Measurements from ENCODE around the gene SLC12A4. TPM values are rescaled to one million over a fixed set of nuclear protein-coding genes. Genes with fewer than 3 reads are reported as not detected.
"Not testable (repeated sequence)": the region's sequence is repeated elsewhere in the genome, so short reads cannot be mapped to it uniquely, and the experiment has no call there.

The SLC12A4 gene
- total RNA-seq, 2 experiments from 2014 or later = 27.4 to 29.5 TPM

DNA sequence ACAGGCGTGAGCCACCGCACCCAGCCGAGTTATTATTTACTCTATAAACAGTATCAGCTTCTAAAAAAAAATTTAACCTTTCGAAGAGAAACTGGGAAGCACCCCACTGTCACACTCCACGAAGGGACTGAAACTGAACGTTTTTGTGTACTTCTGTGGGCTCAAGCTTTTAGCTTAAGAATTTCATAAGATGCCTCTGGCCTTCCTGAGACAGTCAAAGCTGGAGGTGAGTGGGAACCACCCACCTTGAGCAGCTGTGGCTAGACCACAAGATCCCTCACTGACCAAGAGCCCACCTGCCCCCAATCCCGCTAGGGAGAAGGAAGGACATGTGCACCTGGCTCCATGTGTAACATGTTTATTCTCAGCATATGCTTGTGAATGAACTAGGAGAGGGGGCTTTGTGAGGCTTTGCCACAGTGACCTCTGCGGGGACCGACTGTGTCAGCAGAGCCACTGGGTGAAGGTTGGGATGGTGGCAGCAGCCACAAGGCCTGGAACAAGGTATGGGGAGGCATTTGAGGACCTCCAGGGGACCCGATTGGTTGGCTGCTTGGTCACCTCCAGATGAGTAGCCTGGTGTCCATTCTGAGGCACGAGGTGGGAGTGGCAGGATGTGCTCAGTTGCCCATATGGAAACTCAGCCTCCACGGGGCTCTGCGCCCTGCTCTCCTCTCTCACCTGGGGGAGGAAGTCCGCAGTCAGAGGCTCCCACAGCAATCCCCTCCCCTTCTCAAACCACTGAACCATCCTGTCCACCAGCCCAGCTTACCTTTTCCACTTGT is 7.1 kb upstream of the SLC12A4 start:
- Mint-ChIP-seq H3K36me3 (no peaks in the 10 kb centered on the region), H3K27me3 (peaks cover 1% of the 10 kb centered on the region), H3K9me3 (no peaks in the 10 kb centered on the region), H3K4me1 (peaks cover 5% of the 10 kb centered on the region), H3K27ac (no peak overlapping the region), H3K4me3 (no peak overlapping the region)
- no peak for DNase-seq

- DNase-seq, H3K27me3 Mint-ChIP-seq, H3K4me3 Mint-ChIP-seq, H3K9me3 Mint-ChIP-seq, H3K27ac Mint-ChIP-seq, H3K36me3 Mint-ChIP-seq: not testable (repeated sequence)
- H3K4me1 Mint-ChIP-seq = peaks cover 11% of the 10 kb centered on the region
Measured at GRCh38 chr16:67972285-67972684, 3.8 kb upstream of the SLC12A4 start.

- H3K27me3 Mint-ChIP-seq = no peaks in the 10 kb centered on the region
- no peaks in the 10 kb centered on the region for H3K9me3 Mint-ChIP-seq
- DNase-seq = no peak
- no peak overlapping the region for H3K4me3 Mint-ChIP-seq
- H3K4me1 Mint-ChIP-seq = peaks cover 17% of the 10 kb centered on the region
- no peak overlapping the region for H3K27ac Mint-ChIP-seq
- no peaks in the 10 kb centered on the region for H3K36me3 Mint-ChIP-seq
Measured at GRCh38 chr16:67971111-67971510, 2.7 kb upstream of the SLC12A4 start.

GRCh38 chr16:67969254-67970039 is 1.0 kb upstream of the SLC12A4 start:
- DNase-seq = no peak
- H3K36me3 Mint-ChIP-seq = no peaks in the 10 kb centered on the region
- peak overlapping the region; percentile 87 for H3K27ac Mint-ChIP-seq
- peaks cover 16% of the 10 kb centered on the region for H3K4me1 Mint-ChIP-seq
- H3K27me3 Mint-ChIP-seq = no peaks in the 10 kb centered on the region
- no peaks in the 10 kb centered on the region for H3K9me3 Mint-ChIP-seq
- H3K4me3 Mint-ChIP-seq = peak overlapping the region; percentile 99

DNA sequence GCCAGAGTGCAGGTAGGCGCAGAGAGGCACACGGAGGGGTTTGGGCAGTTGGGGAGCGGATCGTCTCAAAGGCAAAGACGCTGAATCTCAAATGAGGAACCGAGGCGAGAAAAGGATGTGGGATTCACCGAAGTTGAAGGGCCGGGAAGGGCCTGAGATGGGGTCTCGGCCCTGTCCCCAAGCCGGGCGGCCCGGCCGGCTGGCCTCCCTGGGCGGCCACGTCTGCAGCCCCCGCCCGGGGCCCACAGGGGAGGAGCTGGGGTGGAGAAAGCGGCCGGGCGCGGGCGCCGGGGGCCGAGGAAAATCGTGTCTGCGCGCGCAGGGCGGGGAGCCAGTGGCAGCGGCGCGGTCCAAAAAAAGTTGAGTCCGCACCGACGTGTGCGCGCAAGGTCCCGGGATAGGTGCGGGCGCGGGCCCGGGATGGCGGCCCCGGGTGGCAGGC is 458 bp downstream of the SLC12A4 start:
- H3K4me3 Mint-ChIP-seq = peak overlapping the region; percentile 99
- H3K4me1 Mint-ChIP-seq = peaks cover 16% of the 10 kb centered on the region
- no peaks in the 10 kb centered on the region for H3K9me3 Mint-ChIP-seq

DNA sequence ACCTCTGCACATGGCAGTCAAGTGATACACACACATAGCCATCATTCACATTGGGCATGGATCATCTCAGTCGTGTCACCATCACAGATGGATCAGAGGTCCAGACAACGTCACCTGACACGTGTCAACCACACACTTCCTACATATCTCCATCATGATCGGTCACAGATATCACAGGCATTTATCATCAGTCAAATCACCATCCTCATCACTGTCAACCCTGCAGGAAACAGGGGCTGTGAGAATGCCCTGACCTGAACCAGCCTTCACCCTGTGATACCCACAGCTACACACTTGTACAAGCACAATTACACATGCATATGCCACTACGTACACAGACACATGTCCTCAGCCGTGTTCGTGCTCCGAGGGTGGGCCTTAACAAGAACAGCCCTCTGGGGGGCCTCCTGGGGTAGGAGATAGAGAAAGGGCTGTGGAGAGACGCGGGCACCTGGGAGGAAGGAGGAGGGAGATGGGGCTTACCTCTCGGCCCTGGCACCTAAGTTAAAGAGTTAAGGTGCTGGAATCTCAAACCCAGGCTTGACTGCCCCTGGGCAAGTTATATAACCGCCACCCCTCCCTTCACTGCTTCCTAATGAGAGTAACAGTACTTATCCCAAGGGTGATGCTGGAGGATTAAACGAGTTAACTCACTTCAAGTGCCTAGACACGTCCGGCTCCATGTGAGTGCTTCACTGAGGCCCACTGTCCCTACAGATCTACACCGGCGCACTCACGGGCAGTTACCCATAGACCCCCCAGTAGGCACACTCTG is 1.1 kb downstream of the SLC12A4 start:
- no peaks in the 10 kb centered on the region for H3K27me3 Mint-ChIP-seq
- peaks cover 16% of the 10 kb centered on the region for H3K4me1 Mint-ChIP-seq
- no peaks in the 10 kb centered on the region for H3K9me3 Mint-ChIP-seq
- H3K4me3 Mint-ChIP-seq = peak overlapping the region; percentile 99
- peak overlapping the region; percentile 93 for H3K27ac Mint-ChIP-seq
- peak; percentile 44 for DNase-seq
- peaks cover 2% of the 10 kb centered on the region for H3K36me3 Mint-ChIP-seq

More for the DNA sequence above, 458 bp downstream of the SLC12A4 start:
- Mint-ChIP-seq H3K27ac (peak overlapping the region; percentile 93), H3K36me3 (peaks cover 2% of the 10 kb centered on the region), H3K27me3 (no peaks in the 10 kb centered on the region)
- peak; percentile 51 for DNase-seq

DNA sequence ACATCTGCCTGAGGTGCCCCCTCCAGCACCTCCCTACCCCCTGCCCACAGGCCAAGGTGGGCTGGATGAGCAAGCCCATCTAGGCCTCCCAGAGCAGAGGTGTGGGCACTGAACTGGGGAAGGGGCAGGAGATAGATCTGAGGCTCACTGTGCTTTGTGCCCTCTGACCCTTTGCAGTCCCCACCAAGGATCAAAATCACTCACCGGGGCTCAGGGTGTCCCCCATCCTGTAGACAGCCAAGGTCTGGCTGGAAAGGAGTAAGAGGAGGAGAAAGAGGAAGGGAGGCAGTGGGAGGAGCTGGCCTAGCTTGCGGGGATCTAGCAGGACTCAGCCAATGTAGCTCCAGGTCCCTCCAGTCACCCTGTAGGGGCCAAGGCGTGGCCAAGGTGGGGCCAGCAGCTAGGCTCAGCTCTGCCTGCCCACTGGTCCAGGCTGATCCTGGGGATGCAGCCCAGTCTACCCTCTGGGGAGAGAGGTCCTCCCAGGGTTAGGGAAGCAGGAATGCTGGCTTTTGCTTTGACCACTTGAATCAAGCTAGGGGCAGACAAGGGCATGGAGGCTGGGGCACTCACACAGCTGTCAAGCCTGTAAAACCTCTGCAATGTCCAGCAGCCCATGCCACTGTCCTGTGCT is 1.8 kb downstream of the SLC12A4 start:
- no peak for DNase-seq
- Mint-ChIP-seq H3K27ac (peak overlapping the region; percentile 93), H3K27me3 (no peaks in the 10 kb centered on the region), H3K9me3 (no peaks in the 10 kb centered on the region), H3K36me3 (peaks cover 5% of the 10 kb centered on the region), H3K4me3 (peak overlapping the region; percentile 99), H3K4me1 (peaks cover 16% of the 10 kb centered on the region)

- no peak overlapping the region for H3K27ac Mint-ChIP-seq
- peaks cover 16% of the 10 kb centered on the region for H3K4me1 Mint-ChIP-seq
- no peaks in the 10 kb centered on the region for H3K27me3 Mint-ChIP-seq
- H3K9me3 Mint-ChIP-seq = no peaks in the 10 kb centered on the region
- H3K4me3 Mint-ChIP-seq = no peak overlapping the region
- peaks cover 5% of the 10 kb centered on the region for H3K36me3 Mint-ChIP-seq
- DNase-seq = no peak
Measured at GRCh38 chr16:67965668-67966548, 2.5 kb downstream of the SLC12A4 start.

DNA sequence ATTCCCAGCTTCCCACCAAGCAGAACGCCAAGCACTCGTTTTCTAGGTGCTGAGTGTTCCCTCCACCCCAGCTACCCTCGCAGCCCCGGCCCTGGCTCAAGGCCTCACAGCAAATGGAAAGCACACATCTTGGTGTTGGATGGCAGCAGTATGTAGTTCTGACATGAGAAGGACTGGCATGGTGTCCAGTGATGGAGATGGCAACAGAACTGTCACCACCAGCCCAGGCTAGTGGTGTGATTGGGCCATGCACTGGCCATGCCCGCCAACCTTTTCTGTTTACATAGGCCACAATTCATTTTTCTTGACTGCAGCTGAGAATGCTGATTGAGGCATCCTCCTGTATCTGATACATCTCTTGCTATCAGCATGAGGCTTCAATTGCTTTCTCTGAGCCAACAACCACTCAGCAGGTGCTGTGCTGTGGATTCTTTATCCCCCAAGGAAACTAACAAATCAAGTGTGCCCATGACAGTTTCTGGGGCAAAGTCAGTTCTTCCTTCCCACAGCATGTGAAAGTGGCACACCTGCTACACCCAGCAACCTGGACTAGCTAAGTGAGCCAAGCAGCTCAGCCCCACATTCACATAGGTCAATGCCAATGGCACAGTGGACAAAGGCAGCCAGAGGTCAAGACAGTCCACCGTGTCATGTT is 3.8 kb downstream of the SLC12A4 start:
- DNase-seq = no peak
- Mint-ChIP-seq H3K4me1 (peaks cover 14% of the 10 kb centered on the region), H3K27ac (no peak overlapping the region), H3K4me3 (no peak overlapping the region), H3K9me3 (no peaks in the 10 kb centered on the region), H3K27me3 (no peaks in the 10 kb centered on the region), H3K36me3 (peaks cover 5% of the 10 kb centered on the region)

DNA sequence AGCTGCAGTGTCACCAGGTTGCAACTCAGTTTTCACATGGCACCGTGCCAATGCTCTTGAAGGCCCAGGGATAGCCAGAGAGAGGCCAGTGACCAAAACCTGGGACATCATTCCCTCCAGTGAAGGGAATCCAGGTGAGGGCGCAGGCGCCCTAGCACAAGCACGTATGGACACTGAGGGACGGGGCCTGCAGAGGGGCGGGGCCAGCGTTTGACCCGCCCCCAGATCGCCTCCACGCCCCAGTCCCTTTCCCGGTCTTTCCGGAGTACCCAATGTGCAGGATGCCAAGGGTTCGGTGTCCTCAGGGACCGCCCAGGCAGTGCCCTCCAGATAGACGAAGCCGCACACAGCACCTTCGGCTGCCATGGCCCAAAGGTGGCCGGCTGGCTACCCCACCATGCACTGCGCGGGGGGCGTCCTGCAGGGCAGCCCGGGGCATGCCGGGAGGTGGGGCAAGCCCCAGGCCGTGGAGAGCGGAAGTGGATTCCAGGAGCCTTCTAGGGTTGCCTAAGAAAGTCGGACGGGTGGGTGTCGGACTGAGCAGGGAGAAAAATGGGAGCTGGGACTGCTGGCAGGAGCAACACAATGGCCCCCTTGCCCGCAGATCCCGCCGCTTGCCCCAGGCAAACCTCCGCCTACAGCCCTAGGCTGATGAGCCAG is 4.6 kb downstream of the SLC12A4 start:
- H3K36me3 Mint-ChIP-seq = peaks cover 5% of the 10 kb centered on the region

GRCh38 chr16:67963292-67963661 is 5.2 kb downstream of the SLC12A4 start:
- Mint-ChIP-seq H3K4me1 (peaks cover 10% of the 10 kb centered on the region), H3K27me3 (no peaks in the 10 kb centered on the region), H3K9me3 (no peaks in the 10 kb centered on the region), H3K27ac (no peak overlapping the region), H3K36me3 (peaks cover 5% of the 10 kb centered on the region), H3K4me3 (no peak overlapping the region)
- no peak for DNase-seq

More for the DNA sequence above, 4.6 kb downstream of the SLC12A4 start:
- Mint-ChIP-seq H3K4me3 (no peak overlapping the region), H3K4me1 (peaks cover 10% of the 10 kb centered on the region), H3K27me3 (no peaks in the 10 kb centered on the region), H3K27ac (no peak overlapping the region), H3K9me3 (no peaks in the 10 kb centered on the region)
- DNase-seq = no peak

DNA sequence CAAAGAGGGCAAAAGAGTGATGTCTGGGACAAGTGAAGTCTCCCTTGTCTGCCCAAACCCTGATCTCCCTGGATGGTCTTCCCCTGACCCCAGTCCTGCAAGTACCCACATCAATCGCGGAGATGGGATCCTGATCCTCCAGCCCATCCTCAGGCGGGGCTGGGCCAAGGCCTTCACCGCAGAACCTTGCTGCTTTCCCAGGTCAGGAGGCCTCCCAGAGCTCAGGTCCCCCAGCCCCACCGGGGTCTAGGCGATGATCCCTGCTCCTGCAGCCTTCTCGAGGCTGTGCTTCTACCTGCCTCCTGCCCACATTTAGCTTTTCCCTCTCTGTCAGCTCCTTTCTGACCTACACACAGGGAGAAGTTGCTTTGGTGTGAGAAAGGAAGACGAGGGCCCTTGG is 6.3 kb downstream of the SLC12A4 start:
- Mint-ChIP-seq H3K4me1 (peaks cover 7% of the 10 kb centered on the region), H3K9me3 (no peaks in the 10 kb centered on the region), H3K36me3 (peaks cover 6% of the 10 kb centered on the region), H3K4me3 (no peak overlapping the region), H3K27me3 (no peaks in the 10 kb centered on the region), H3K27ac (no peak overlapping the region)
- no peak for DNase-seq

GRCh38 chr16:67961551-67961957 is 6.9 kb downstream of the SLC12A4 start:
- no peak overlapping the region for H3K27ac Mint-ChIP-seq

More at GRCh38 chr16:67961551-67961957, 6.9 kb downstream of the SLC12A4 start:
- H3K27me3 Mint-ChIP-seq = no peaks in the 10 kb centered on the region
- no peak overlapping the region for H3K4me3 Mint-ChIP-seq
- peaks cover 6% of the 10 kb centered on the region for H3K36me3 Mint-ChIP-seq
- no peaks in the 10 kb centered on the region for H3K9me3 Mint-ChIP-seq
- peaks cover 4% of the 10 kb centered on the region for H3K4me1 Mint-ChIP-seq
- no peak for DNase-seq
